OCI-LY7 (cell line): ENCODE results near the gene TMEM178B. TPM values are rescaled to one million over a fixed set of nuclear protein-coding genes. Genes with fewer than 3 reads are reported as not detected.

Experiments used
- BruUV-seq: library from RNA; stranded (reverse); fragments of 400-500 nt; replicated peaks from 2 replicates; lab custom pipeline; 2021; lab: Mats Ljungman, UMichigan
- CTCF ChIA-PET: fragments of 300-600 bp; sonication (Branson Sonifier 250); formaldehyde crosslinking; loops from one replicate; lab custom pipeline; 2022; ENCODE audit warnings: antibody characterized with exemption; ENCODE audit not compliant: unreplicated experiment; lab: Charles Lee
- POLR2A ChIA-PET: fragments of 300-600 bp; sonication (Branson Sonifier 250); formaldehyde crosslinking; loops from one replicate; lab custom pipeline; 2022; ENCODE audit warnings: antibody characterized with exemption; lab: Charles Lee
- DNase-seq: peaks from one replicate; pipeline ENCODE4 v3.0.0-alpha.2; 2015; ENCODE audit warnings: low spot score
- H2AFZ ChIP-seq: fragments of 200-600 bp; sonication (generic), shearing (Covaris generic); 2 replicates; pipeline ENCODE4 v1.6.1; 2014; ENCODE audit warnings: mild to moderate bottlenecking, antibody characterized with exemption, low read length, moderate library complexity
- H3K27ac ChIP-seq: fragments of 200-600 bp; sonication (generic); 2 replicates; pipeline ENCODE4 v1.5.1; 2014; ENCODE audit warnings: mixed run types, low read depth, mild to moderate bottlenecking, moderate library complexity, low read length, inconsistent platforms; ENCODE audit not compliant: poor library complexity, severe bottlenecking
- H3K36me3 ChIP-seq: fragments of 200-600 bp; sonication (generic); 2 replicates; pipeline ENCODE4 v1.6.1; 2014; ENCODE audit warnings: mild to moderate bottlenecking, antibody characterized with exemption, low read length, moderate library complexity, mixed read lengths; ENCODE audit not compliant: insufficient read depth
- H3K4me1 ChIP-seq: fragments of 200-600 bp; sonication (generic); 2 replicates; pipeline ENCODE4 v1.5.1; 2014; ENCODE audit warnings: mild to moderate bottlenecking, low read length; ENCODE audit not compliant: insufficient read depth, poor library complexity, severe bottlenecking
- H3K4me2 ChIP-seq: fragments of 200-600 bp; sonication (generic); 2 replicates; pipeline ENCODE4 v1.6.1; 2014; ENCODE audit warnings: mild to moderate bottlenecking, low read length
- H3K4me3 ChIP-seq: fragments of 200-600 bp; sonication (generic); 2 replicates; pipeline ENCODE4 v1.5.1; 2014; ENCODE audit warnings: mild to moderate bottlenecking, low read depth, low read length; ENCODE audit not compliant: poor library complexity, severe bottlenecking
- H3K79me2 ChIP-seq: fragments of 200-600 bp; sonication (generic); 2 replicates; pipeline ENCODE4 v1.6.1; 2016; ENCODE audit warnings: low read depth, mild to moderate bottlenecking, low read length, moderate library complexity, mixed read lengths; ENCODE audit not compliant: insufficient read depth
- H3K9me2 ChIP-seq: fragments of 200-600 bp; sonication (generic); 2 replicates; pipeline ENCODE4 v1.6.1; 2016; ENCODE audit warnings: mild to moderate bottlenecking, low read length, mixed read lengths; ENCODE audit not compliant: insufficient read depth
- H3K9me3 ChIP-seq: fragments of 200-600 bp; sonication (generic); 2 replicates; pipeline ENCODE4 v1.6.1; 2014; ENCODE audit warnings: mild to moderate bottlenecking, mixed run types, low read length, mixed read lengths
- H4K20me1 ChIP-seq: fragments of 200-600 bp; sonication (generic); 2 replicates; pipeline ENCODE4 v1.6.1; 2014; ENCODE audit warnings: mild to moderate bottlenecking, antibody characterized with exemption, low read length, moderate library complexity, mixed read lengths; ENCODE audit not compliant: insufficient read depth
- EZH2phosphoT487 ChIP-seq: fragments of 200-600 bp; sonication (generic); IDR thresholded peaks from 2 replicates; pipeline ENCODE4 v1.6.1; 2018; ENCODE audit warnings: low read depth, borderline replicate concordance, mild to moderate bottlenecking, mixed run types, antibody characterized with exemption, low read length, moderate library complexity, mixed read lengths
- intact Hi-C: fragments of 100-400 bp; cut with micrococcal nuclease; formaldehyde crosslinking; loops from one replicate; pipeline ENCODE4 v1.10.0; 2022; ENCODE audit not compliant: unreplicated experiment
- total RNA-seq, 2 experiments: library from RNA; depleted of rRNA in 1 of 2; stranded (reverse); fragments of >200 nt in 1 of 2; shearing (Covaris generic) in 1 of 2; gene quantifications; 2 replicates each; pipeline ENCODE4 v1.2.3, GENCODE V29; 2014 to 2022
- TF ChIP-seq, protein P1 (sequence below): fragments of 200-600 bp; sonication (generic); conservative IDR thresholded peaks from 2 replicates; pipeline ENCODE4 v1.5.1; 2014; ENCODE audit warnings: mild to moderate bottlenecking, antibody characterized with exemption, low read length, moderate library complexity, mixed read lengths

TMEM178B gene
- total RNA-seq, 2 experiments from 2014 or later = not detected

DNA sequence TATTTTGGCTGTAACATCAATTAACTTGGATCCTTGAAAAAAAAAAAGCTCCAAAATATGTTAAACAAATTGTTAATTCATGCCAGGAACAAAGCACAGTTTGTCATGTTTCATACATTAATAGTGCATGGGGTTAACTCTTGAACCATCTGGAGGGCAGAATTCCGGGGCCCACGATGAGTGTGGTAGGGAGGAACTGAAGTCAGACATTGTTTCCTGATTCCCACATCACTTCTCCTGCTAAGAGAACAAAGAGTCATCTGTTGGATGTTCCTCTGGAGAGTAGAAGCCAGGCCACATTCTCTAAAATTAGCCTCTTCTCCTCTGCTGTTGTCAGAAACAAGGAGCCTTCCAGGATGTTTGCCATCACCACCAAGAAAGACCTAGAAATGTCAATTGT, 54.6 kb downstream of the TMEM178B start:
- no peaks in the 10 kb centered on the region for H3K36me3 ChIP-seq
- DNase-seq = no peak
- no peak overlapping the region for H3K4me2 ChIP-seq
- no peak overlapping the region for H3K27ac ChIP-seq
- intact Hi-C loops = no loop called here
- no peak overlapping the region for H2AFZ ChIP-seq
- ChIA-PET CTCF (no interaction called here), POLR2A (no interaction called here)
- H3K9me2 ChIP-seq = no peaks in the 10 kb centered on the region
- no peaks in the 10 kb centered on the region for H3K79me2 ChIP-seq
- no peaks in the 10 kb centered on the region for H4K20me1 ChIP-seq
- no TSS peak for BruUV-seq
- H3K4me1 ChIP-seq = no peaks in the 10 kb centered on the region
- TF ChIP-seq EZH2phosphoT487 = no peak
- TF ChIP-seq, protein P1, sequence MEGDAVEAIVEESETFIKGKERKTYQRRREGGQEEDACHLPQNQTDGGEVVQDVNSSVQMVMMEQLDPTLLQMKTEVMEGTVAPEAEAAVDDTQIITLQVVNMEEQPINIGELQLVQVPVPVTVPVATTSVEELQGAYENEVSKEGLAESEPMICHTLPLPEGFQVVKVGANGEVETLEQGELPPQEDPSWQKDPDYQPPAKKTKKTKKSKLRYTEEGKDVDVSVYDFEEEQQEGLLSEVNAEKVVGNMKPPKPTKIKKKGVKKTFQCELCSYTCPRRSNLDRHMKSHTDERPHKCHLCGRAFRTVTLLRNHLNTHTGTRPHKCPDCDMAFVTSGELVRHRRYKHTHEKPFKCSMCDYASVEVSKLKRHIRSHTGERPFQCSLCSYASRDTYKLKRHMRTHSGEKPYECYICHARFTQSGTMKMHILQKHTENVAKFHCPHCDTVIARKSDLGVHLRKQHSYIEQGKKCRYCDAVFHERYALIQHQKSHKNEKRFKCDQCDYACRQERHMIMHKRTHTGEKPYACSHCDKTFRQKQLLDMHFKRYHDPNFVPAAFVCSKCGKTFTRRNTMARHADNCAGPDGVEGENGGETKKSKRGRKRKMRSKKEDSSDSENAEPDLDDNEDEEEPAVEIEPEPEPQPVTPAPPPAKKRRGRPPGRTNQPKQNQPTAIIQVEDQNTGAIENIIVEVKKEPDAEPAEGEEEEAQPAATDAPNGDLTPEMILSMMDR = no peak
- H3K4me3 ChIP-seq = no peak overlapping the region
- no peaks in the 10 kb centered on the region for H3K9me3 ChIP-seq

DNA sequence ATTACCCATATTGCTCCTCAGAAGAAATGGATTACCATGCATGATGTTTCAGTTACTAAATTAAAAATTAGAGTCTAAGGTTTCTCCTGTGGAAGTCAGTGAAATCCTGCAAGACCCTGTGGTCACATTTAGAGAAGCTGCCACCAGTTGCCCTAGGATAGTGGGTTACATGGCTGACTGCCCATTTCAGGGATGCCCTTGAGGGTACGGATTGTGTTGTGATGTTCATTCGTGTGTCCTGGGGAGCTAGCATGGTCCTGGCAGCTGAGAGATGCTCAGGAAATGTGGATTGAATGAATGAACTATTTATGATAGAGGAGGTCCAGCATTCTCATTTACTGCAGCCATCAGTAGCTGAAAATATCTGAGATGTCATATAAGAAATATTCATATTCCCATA, 55.1 kb downstream of the TMEM178B start:
- DNase-seq = no peak
- no TSS peak for BruUV-seq
- POLR2A ChIA-PET = no interaction called here
- no peaks in the 10 kb centered on the region for H3K4me1 ChIP-seq
- TF ChIP-seq, protein P1 = no peak
- no peak overlapping the region for H3K4me2 ChIP-seq
- H3K27ac ChIP-seq = no peak overlapping the region
- H4K20me1 ChIP-seq = no peaks in the 10 kb centered on the region
- H3K79me2 ChIP-seq = no peaks in the 10 kb centered on the region
- no peak overlapping the region for H3K4me3 ChIP-seq
- CTCF ChIA-PET = no interaction called here
- no peak overlapping the region for H2AFZ ChIP-seq
- no peaks in the 10 kb centered on the region for H3K9me2 ChIP-seq
- intact Hi-C loops = no loop called here
- no peaks in the 10 kb centered on the region for H3K9me3 ChIP-seq
- H3K36me3 ChIP-seq = no peaks in the 10 kb centered on the region

GRCh38 chr7:141132671-141133070, 58.8 kb downstream of the TMEM178B start:
- POLR2A ChIA-PET = no interaction called here
- Histone ChIP-seq H3K4me1 (no peaks in the 10 kb centered on the region), H4K20me1 (no peaks in the 10 kb centered on the region), H3K9me2 (no peaks in the 10 kb centered on the region), H3K4me2 (no peak overlapping the region), H3K79me2 (no peaks in the 10 kb centered on the region), H3K36me3 (no peaks in the 10 kb centered on the region), H3K9me3 (no peaks in the 10 kb centered on the region), H3K4me3 (no peak overlapping the region), H3K27ac (no peak overlapping the region), H2AFZ (no peak overlapping the region)
- CTCF ChIA-PET = no interaction called here
- no peak for DNase-seq
- intact Hi-C loops = no loop called here
- BruUV-seq = no TSS peak
- TF ChIP-seq, protein P1 = no peak
- no peak for TF ChIP-seq EZH2phosphoT487
